OCI-M1 (cell line): ENCODE measurements around the gene LAMB4.
A peak's percentile ranks its signal among the peaks of the same experiment; 100 is the strongest.

Experiments
- DNase-seq: peaks from one replicate; lab custom pipeline; 2025; lab: John Stamatoyannopoulos, UW

LAMB4 gene

GRCh38 chr7:108130261-108130660, at the start of gene LAMB4:
Gene LAMB4, minus strand, starts transcription at chr7:108130361. Its CDS starts 7,197 bp downstream, at chr7:108123164.
- no peak for DNase-seq

- DNase-seq = no peak
Observed at GRCh38 chr7:108178398-108178797, 48.2 kb upstream of the LAMB4 start.

DNA sequence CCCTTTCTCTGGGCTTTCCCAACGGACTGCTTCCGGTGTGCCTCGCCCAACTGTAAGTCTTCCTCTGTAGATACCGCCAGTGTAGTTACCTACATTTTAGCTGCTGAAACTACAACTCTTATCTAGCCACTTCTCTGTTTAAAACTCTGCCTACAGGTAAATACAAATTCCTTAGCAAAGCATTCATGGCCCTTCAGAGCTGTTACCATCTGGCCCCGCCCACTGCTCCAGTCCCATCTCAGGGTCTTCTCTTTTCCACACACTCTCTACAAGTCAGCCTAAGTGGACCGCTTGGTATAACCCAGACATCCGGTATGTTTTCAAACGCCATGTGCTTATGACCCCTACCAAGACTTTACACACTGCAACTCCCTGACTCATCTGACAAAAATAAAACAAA, 41.0 kb upstream of the LAMB4 start:
- no peak for DNase-seq

DNA sequence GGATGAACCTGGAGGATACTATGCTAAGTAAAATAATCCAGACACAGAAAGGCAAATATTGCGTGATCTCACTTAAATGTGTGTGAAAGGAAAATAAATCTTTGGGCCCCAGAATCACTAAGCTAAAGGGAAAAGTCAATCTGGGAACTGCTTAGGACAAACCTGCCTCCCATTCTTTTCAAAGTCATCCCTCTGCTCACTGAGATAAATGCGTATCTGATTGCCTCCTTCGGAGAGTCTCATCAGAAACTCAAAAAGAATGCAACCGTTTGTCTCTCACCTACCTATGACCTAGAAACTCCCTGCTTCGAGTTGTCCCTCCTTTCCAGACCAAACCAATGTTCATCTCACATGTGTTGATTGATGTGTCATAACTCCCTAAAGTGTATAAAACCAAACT, 40.1 kb upstream of the LAMB4 start:
- no peak for DNase-seq

DNA sequence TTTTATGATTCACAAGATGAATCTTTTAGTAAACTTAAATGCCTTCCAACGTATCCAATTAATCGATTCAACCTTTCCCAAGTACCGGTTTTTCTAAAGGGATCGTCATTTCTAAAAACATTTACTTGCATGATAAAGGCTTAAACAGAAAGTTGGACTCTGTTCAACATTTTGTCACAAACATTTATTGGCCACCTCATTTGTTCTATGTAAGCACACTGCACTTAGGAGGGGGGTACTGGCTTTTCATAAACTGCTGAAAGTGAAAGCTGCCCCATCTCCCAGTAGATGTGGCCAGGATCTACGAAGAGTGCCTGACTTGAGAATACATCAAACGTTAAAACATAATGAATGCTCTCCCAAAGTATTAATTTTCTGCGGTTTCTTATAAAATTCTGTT, 37.3 kb upstream of the LAMB4 start:
- DNase-seq = no peak

GRCh38 chr7:108166687-108167086, 36.5 kb upstream of the LAMB4 start:
- no peak for DNase-seq

- no peak for DNase-seq
Observed at GRCh38 chr7:108165723-108166122, 35.6 kb upstream of the LAMB4 start.

GRCh38 chr7:108164946-108165345, 34.8 kb upstream of the LAMB4 start:
- DNase-seq = no peak

DNA sequence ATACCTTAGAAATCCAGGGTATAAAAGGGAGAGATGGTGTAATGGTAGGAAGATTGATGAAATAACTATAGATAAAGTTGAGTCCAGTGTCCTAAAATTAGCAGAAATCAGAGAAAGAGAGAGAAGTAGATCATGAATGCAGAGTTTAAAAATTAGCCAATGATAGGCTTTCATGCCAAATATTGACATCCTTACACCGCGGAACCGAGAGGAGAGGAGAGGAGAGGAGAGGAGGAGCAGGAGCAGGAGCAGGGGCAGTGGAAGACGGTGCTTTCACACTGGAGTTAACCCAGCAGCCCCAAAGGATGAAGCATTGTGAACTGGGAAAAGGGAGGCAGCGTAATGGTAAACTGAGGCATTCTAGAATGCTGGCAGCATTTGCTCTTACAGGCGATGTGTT, 34.2 kb upstream of the LAMB4 start:
- DNase-seq = no peak

- no peak for DNase-seq
Observed at GRCh38 chr7:108158776-108159175, 28.6 kb upstream of the LAMB4 start.

DNA sequence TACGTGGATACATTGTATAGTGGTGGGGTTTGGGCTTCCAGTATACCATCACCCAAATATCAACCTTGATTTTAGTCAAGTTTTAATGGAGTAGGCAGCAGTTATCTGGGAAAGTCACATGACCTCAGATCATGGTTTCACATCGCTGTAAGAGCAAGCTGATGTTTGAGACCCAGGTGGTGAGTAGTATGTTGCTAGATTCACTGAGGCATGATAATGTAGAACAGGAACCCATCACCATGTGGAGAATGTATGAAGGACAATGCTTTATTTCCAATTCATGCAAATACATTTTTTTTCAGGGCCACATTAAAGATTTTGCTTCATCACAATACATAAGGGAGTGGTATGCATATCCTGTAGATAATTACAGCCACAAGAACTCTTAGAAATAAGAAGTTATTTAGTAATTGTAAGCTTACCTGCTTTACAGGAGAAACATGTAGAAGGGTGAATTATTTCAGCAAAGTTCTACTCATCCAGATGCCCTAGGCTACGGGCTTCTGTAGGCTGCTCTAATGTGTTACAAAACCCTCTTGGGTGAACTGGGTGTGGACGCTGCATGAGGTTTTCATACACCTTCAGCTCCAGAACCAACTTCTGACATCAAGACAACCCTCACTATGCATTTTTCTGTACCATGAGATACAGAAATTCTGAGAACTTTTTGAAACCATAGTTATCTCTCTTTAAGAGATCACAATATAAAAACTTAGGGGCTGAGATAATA, 27.6 kb upstream of the LAMB4 start:
- DNase-seq = no peak

- DNase-seq = no peak
Observed at GRCh38 chr7:108156897-108157605, 26.9 kb upstream of the LAMB4 start.

DNA sequence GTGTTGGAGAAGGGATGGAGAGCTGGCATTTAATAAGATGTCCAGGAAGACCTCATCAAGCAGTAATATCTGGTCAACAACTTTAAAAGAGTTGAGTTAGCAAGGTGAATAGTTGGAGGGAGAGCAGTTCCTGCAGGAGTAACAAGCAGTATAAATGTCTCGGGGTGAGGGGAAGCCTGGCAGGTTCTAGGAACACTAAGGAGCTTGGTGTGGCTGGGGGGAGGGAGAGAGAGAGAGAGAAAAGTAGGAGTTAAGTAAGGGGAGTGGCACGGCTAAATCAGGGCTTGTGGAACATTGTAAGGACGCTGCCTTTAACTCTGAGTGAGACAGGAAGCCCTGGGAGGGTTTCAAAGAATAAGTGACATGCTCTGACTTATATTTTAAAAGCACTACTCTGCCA, 22.0 kb upstream of the LAMB4 start:
- DNase-seq = no peak

- DNase-seq = peak; percentile 38
Observed at GRCh38 chr7:108149908-108150307, 19.7 kb upstream of the LAMB4 start.

- no peak for DNase-seq
Observed at GRCh38 chr7:108149119-108149518, 19.0 kb upstream of the LAMB4 start.

DNA sequence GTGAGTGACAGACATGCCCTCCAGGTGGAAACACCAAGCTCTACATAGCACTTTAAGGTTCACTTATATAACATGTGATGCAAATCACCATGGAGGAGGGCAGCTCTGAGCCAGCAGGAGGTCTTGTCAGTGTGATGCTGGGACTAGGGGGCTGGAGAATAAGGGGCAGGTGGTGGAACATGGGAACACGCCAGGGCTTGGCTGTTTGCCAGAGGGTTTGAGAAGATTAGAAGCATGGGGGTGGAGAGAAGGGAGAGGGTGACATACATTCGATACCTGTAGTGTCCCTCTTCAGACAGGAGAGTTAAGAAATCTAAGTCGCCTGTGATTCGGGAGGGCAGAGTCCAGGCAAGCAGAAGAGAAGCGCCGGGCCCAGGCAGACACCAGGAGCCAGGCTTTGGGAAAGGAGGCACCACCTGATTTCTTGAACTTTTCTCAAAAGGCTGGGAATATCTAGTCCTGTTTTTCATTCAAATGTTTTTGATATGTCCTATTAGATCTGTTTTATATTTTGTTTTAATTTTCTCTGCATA, 16.9 kb upstream of the LAMB4 start:
- DNase-seq = no peak

- DNase-seq = peak; percentile 65
Observed at GRCh38 chr7:108146070-108146842, 16.1 kb upstream of the LAMB4 start.

DNA sequence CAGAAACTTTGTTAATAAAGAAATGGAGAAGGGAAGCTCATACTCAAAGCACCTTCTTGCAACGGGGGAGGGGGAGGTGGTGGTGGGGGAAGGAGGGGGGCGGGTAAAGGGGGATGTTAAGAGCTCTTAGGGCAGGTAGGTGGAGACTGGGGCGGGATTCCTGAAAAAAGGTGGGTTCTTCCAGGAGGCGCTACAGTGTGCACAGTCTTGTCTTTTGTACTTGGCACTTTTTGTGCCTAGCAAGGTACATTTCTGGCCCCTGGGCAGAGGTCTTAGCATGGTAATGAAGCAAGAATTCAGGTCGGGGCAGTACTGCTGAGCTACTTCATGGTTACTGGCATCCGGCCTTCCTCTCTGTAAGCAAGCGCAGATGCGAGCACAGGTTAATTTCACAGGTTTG, 15.2 kb upstream of the LAMB4 start:
- no peak for DNase-seq

GRCh38 chr7:108144931-108145330, 14.8 kb upstream of the LAMB4 start:
- DNase-seq = no peak

- peak; percentile 3 for DNase-seq
Observed at GRCh38 chr7:108143658-108144420, 13.7 kb upstream of the LAMB4 start.

- no peak for DNase-seq
Observed at GRCh38 chr7:108142675-108143259, 12.6 kb upstream of the LAMB4 start.

DNA sequence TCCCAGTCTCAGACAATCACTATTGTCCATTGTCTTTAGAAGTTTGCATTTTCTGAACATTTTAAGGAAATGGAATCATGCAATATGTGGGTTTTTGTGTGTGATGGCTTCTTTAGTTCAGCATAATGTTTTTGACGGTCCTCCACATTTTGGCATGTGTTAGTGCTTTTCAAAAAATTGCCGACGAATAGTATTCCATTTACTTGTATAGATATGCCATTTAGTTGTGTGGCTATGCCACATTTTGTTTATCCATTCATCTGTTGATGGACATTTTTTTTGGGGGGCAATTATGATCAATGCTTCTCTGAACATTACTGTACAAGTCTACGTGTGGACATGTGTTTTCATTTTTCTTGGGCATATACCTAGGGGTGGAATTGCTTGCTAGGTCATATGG, 12.0 kb upstream of the LAMB4 start:
- DNase-seq = no peak
